GM12878 (cell line): ENCODE results near the gene ADAMTS18. TPM values are rescaled to one million over a fixed set of nuclear protein-coding genes. Genes with fewer than 3 reads are reported as not detected.

Source experiments
- ATAC-seq: fragments of 200-7000 bp; cut with Tn5 transposase; 3 replicates; pipeline ENCODE4 v1.9.1; 2020; ENCODE audit warnings: mild to moderate bottlenecking, moderate library complexity
- BruUV-seq: library from RNA; stranded (reverse); fragments of 400-500 nt; replicated peaks from 2 replicates; lab custom pipeline; 2021; lab: Mats Ljungman, UMichigan
- CTCF ChIA-PET: fragments of 300-600 bp; sonication (Branson Sonifier 250); formaldehyde crosslinking; extraction: SDS; loops from one replicate; lab custom pipeline; 2021; ENCODE audit warnings: inconsistent platforms; lab: Yijun Ruan, JAX
- POLR2A ChIA-PET: fragments of 350-600 bp; formaldehyde crosslinking; extraction: SDS; loops from one replicate; lab custom pipeline; 2021; ENCODE audit warnings: inconsistent platforms; lab: Charles Lee
- RAD21 ChIA-PET: fragments of 300-600 bp; sonication (Branson Sonifier 250); formaldehyde crosslinking; loops from one replicate; lab custom pipeline; 2023; ENCODE audit warnings: antibody characterized with exemption; ENCODE audit not compliant: unreplicated experiment; lab: Charles Lee
- SMC1A ChIA-PET: fragments of 300-600 bp; sonication (Branson Sonifier 250); formaldehyde crosslinking; loops from one replicate; lab custom pipeline; 2023; ENCODE audit not compliant: unreplicated experiment, uncharacterized antibody; lab: Charles Lee
- DNase-seq: peaks from one replicate; pipeline ENCODE4 v3.0.0-alpha.2; 2011; ENCODE audit warnings: low read depth, low spot score
- FAIRE-seq: peaks from 3 replicates; lab custom pipeline; 2011; peaks lifted over from hg19 to GRCh38; lab: Jason Lieb, UNC
- H2AFZ ChIP-seq: 2 replicates; pipeline ENCODE4 v1.6.0; 2011; ENCODE audit warnings: low read depth, low read length, control low read depth; ENCODE audit not compliant: control insufficient read depth
- H3K27ac ChIP-seq: 2 replicates; pipeline ENCODE4 v1.5.1; 2011; ENCODE audit warnings: control low read depth; ENCODE audit not compliant: control insufficient read depth, insufficient read depth
- H3K27me3 ChIP-seq, 2 experiments: replicated peaks in 1 of 2; 2 replicates each; pipeline versions ENCODE4 v1.6.0 to v1.6.1; 2011; ENCODE audit warnings: low read length in 1 of 2; ENCODE audit not compliant: control insufficient read depth in 2 of 2, insufficient read depth in 2 of 2
- H3K36me3 ChIP-seq, 2 experiments: 2 replicates each; pipeline ENCODE4 v1.5.1; 2011; ENCODE audit warnings: low read length in 1 of 2; ENCODE audit not compliant: control insufficient read depth in 2 of 2, insufficient read depth in 2 of 2
- H3K4me1 ChIP-seq: 2 replicates; pipeline ENCODE4 v1.6.1; 2011; ENCODE audit warnings: mild to moderate bottlenecking, low read length, moderate library complexity, mixed read lengths; ENCODE audit not compliant: control insufficient read depth, insufficient read depth
- H3K4me2 ChIP-seq: 2 replicates; pipeline ENCODE4 v1.6.0; 2011; ENCODE audit warnings: control low read depth; ENCODE audit not compliant: control insufficient read depth, insufficient read depth
- H3K4me3 ChIP-seq: fragments of 200-600 bp; sonication (generic); 2 replicates; pipeline ENCODE4 v1.5.1; 2016
- H3K79me2 ChIP-seq: 2 replicates; pipeline ENCODE4 v1.6.0; 2011; ENCODE audit warnings: low read length; ENCODE audit not compliant: control insufficient read depth, insufficient read depth
- H3K9ac ChIP-seq: 2 replicates; pipeline ENCODE4 v1.8.0; 2011; ENCODE audit warnings: low read length, control low read depth, mixed read lengths; ENCODE audit not compliant: control insufficient read depth, insufficient read depth
- H3K9me3 ChIP-seq: replicated peaks from 3 replicates; pipeline ENCODE4 v1.5.1; 2011; ENCODE audit warnings: mild to moderate bottlenecking, low read length; ENCODE audit not compliant: control insufficient read depth, insufficient read depth
- H4K20me1 ChIP-seq: 2 replicates; pipeline ENCODE4 v1.6.0; 2011; ENCODE audit not compliant: control insufficient read depth, insufficient read depth
- IKZF2 ChIP-seq, 2 experiments: fragments of 450-650 bp; IDR thresholded peaks; 2 replicates each; pipeline ENCODE4 v1.6.1; 2017; ENCODE audit warnings: mild to moderate bottlenecking in 2 of 2, moderate library complexity in 2 of 2
- PKNOX1 ChIP-seq: fragments of 450-650 bp; IDR thresholded peaks from 2 replicates; pipeline ENCODE4 v1.6.1; 2016; ENCODE audit warnings: mild to moderate bottlenecking
- SP1 ChIP-seq: IDR thresholded peaks from one replicate; pipeline ENCODE4 v1.6.1; 2011; ENCODE audit warnings: low read depth, low read length
- ZNF592 ChIP-seq: fragments of 450-650 bp; IDR thresholded peaks from 2 replicates; pipeline ENCODE4 v1.6.1; 2017; ENCODE audit warnings: mild to moderate bottlenecking, moderate library complexity
- WGBS: methylation state at CpG from one replicate; pipeline ENCODE4 v1.1.6; 2016; ENCODE audit warnings: low lambda C conversion rate; ENCODE audit not compliant: insufficient replicate concordance, insufficient coverage; ENCODE audit errors: missing lambda C conversion rate; 5-methylcytosine and 5-hydroxymethylcytosine counted together
- in situ Hi-C: fragments of 300-500 bp; cut with MboI; formaldehyde crosslinking; loops from 9 replicates; pipeline ENCODE4 v1.14.3; 2018; ENCODE audit warnings: mixed read lengths
- intact Hi-C: fragments of 100-400 bp; cut with micrococcal nuclease; formaldehyde crosslinking; loops from one replicate; pipeline ENCODE4 v1.14.2; 2022; ENCODE audit not compliant: unreplicated experiment
- polyA plus RNA-seq, 11 experiments: library from polyadenylated mRNA; depleted of rRNA in 4 of 11; unstranded in 6 of 11; stranded (reverse) in 5 of 11; fragments of >200 nt; fragmentation: Nextera tagmentation in 4 of 11; fragmentation: Illumina TruSeq in 1 of 11; extraction: Ambion mirVana in 4 of 11; extraction: Trizol in 1 of 11; gene quantifications; 1 replicate in 1 of 11; 2 replicates in 10 of 11; pipeline versions ENCODE4 v1.2.1 to v1.2.3, GENCODE V29; 2011 to 2016; ENCODE audit warnings: inconsistent platforms in 2 of 11, missing spikeins in 2 of 11, low read depth in 1 of 11
- total RNA-seq, 4 experiments: library from RNA; depleted of rRNA in 3 of 4; stranded (reverse); fragments of >200 nt in 3 of 4; fragmentation: Illumina TruSeq in 1 of 4; extraction: Trizol in 1 of 4; gene quantifications; 2 replicates each; pipeline versions ENCODE4 v1.2.1 to v1.2.3, GENCODE V29; 2013 to 2021

Gene ADAMTS18
- total and polyA plus RNA-seq, 10 of the 15 experiments (the other 5 are each of a cell fraction or from before 2014, with no cell fraction given), result not detected

- BruUV-seq, result no TSS peak
- H3K9me3 ChIP-seq, result no peaks in the 10 kb centered on the region
- in situ Hi-C loops, result no loop called here
- 32% methylated on average over 8 of the region's 9 CpGs for WGBS
- FAIRE-seq, result no peak
- H3K27me3 ChIP-seq, result no peaks in the 10 kb centered on the region; a peak in 1 of 4 replicates
- H3K4me2 ChIP-seq, result no peak overlapping the region
- H3K4me1 ChIP-seq, result no peaks in the 10 kb centered on the region
- DNase-seq, result no peak
- no peak overlapping the region for H3K27ac ChIP-seq
- RAD21 ChIA-PET, result interaction anchor here (1.8 to 4.1 kb wide), 2 partner anchors 13 to 350 kb away, joined by 5 to 42 read pairs; no protein-coding TSS in a partner anchor
- TF ChIP-seq ZNF592 (0 out of 2 replicates have a peak, but pooled peaks have one; percentile 35), PKNOX1 (no peak), IKZF2 (IDR thresholded peaks at IDR 0.05) (no peak), SP1 (no peak)
- TF ChIP-seq, all 136 proteins: peak for 1
- intact Hi-C loops, result loop anchor here (10.0 kb wide), 1 partner anchor 741 kb away; no protein-coding TSS in a partner anchor
- ATAC-seq, result no peak
- POLR2A ChIA-PET, result no interaction called here
- no peak overlapping the region for H3K9ac ChIP-seq
- SMC1A ChIA-PET, result interaction anchor here (11.5 kb wide), 1 partner anchor 350 kb away, joined by 108 read pairs; no protein-coding TSS in a partner anchor
- no peaks in the 10 kb centered on the region for H4K20me1 ChIP-seq
- no peaks in the 10 kb centered on the region for H3K36me3 ChIP-seq
- no peak overlapping the region for H3K4me3 ChIP-seq
- H3K79me2 ChIP-seq, result no peaks in the 10 kb centered on the region
- CTCF ChIA-PET, result interaction anchor here (0.7 to 7.3 kb wide), 3 partner anchors 140 to 759 kb away, joined by 3 to 132 read pairs (median 3); no protein-coding TSS in a partner anchor
- no peak overlapping the region for H2AFZ ChIP-seq
These were observed 200.9 kb downstream of the ADAMTS18 start for GRCh38 chr16:77233799-77234519.

Other genes with a start within 250 kb of the ADAMTS18 start
- gene MON1B, start 243.8 kb downstream of the ADAMTS18 start, total RNA-seq (2014; rRNA removed), result 13.8 and 18.8 TPM in 2 replicates
- 10.2 and 11.0 TPM in 2 replicates for gene MON1B, start 243.8 kb downstream of the ADAMTS18 start, total RNA-seq (2014; rRNA removed; fragmentation: Illumina TruSeq; extraction: Trizol)
- gene MON1B, start 243.8 kb downstream of the ADAMTS18 start, total RNA-seq (2021), result 56.1 and 64.5 TPM in 2 replicates
- gene MON1B, start 243.8 kb downstream of the ADAMTS18 start, polyA plus RNA-seq (2011; rRNA removed), result 10.8 and 15.3 TPM in 2 replicates
- gene MON1B, start 243.8 kb downstream of the ADAMTS18 start, polyA plus RNA-seq (2014; fragmentation: Illumina TruSeq; extraction: Trizol), result 19.4 and 24.6 TPM in 2 replicates
- gene MON1B, start 243.8 kb downstream of the ADAMTS18 start, polyA plus RNA-seq (2014; fragmentation: Nextera tagmentation; extraction: Ambion mirVana), result 1 to 10 TPM; 5.7 to 7.6 TPM
- gene MON1B, start 243.8 kb downstream of the ADAMTS18 start, polyA plus RNA-seq (2014; rRNA removed), result 33.5 and 36.1 TPM in 2 replicates
- gene MON1B, start 243.8 kb downstream of the ADAMTS18 start, polyA plus RNA-seq (2016; fragmentation: Nextera tagmentation; extraction: Ambion mirVana), result 10 to 100 TPM; 46.3 to 53.2 TPM
- gene SYCE1L, start 235.6 kb downstream of the ADAMTS18 start, total RNA-seq (2014; rRNA removed), result 0.38 and 0.73 TPM in 2 replicates
- gene SYCE1L, start 235.6 kb downstream of the ADAMTS18 start, total RNA-seq (2014; rRNA removed; fragmentation: Illumina TruSeq; extraction: Trizol), result not detected in 2 replicates
- 3.9 and 4.6 TPM in 2 replicates for gene SYCE1L, start 235.6 kb downstream of the ADAMTS18 start, total RNA-seq (2021)
- gene SYCE1L, start 235.6 kb downstream of the ADAMTS18 start, polyA plus RNA-seq (2011; rRNA removed), result not detected in 2 replicates
- not detected in 2 replicates for gene SYCE1L, start 235.6 kb downstream of the ADAMTS18 start, polyA plus RNA-seq (2014; fragmentation: Illumina TruSeq; extraction: Trizol)
- gene SYCE1L, start 235.6 kb downstream of the ADAMTS18 start, polyA plus RNA-seq (2014; fragmentation: Nextera tagmentation; extraction: Ambion mirVana), result not detected
- gene SYCE1L, start 235.6 kb downstream of the ADAMTS18 start, polyA plus RNA-seq (2014; rRNA removed), result 0.35 and 1.5 TPM in 2 replicates
- 1 to 10 TPM in 1 of 2 experiments, under 1 TPM in 1; 0.91 to 1.5 TPM for gene SYCE1L, start 235.6 kb downstream of the ADAMTS18 start, polyA plus RNA-seq (2016; fragmentation: Nextera tagmentation; extraction: Ambion mirVana)